Suppressor macrophage treated with lipopolysaccharide for 4 hours (primary cell): ENCODE measurements around the gene ZSCAN25.
"Not testable (repeated sequence)": the region's sequence is repeated elsewhere in the genome, so short reads cannot be mapped to it uniquely, and the experiment has no call there.

ENCODE experiments used
- DNase-seq: peaks from one replicate; pipeline ENCODE4 v3.0.0-alpha.2; 2020

ZSCAN25 gene

GRCh38 chr7:99651290-99651689 is 34.5 kb downstream of the ZSCAN25 start:
- DNase-seq = no peak

- DNase-seq = no peak
Observed at GRCh38 chr7:99652671-99653070, 35.9 kb downstream of the ZSCAN25 start.

- not testable (repeated sequence) for DNase-seq
Observed at GRCh38 chr7:99653269-99653668, 36.5 kb downstream of the ZSCAN25 start.

- DNase-seq = no peak
Observed at GRCh38 chr7:99653754-99654153, 37.0 kb downstream of the ZSCAN25 start.

GRCh38 chr7:99654626-99655025 is 37.9 kb downstream of the ZSCAN25 start:
- not testable (repeated sequence) for DNase-seq

- not testable (repeated sequence) for DNase-seq
Observed at GRCh38 chr7:99657879-99658278, 41.1 kb downstream of the ZSCAN25 start.

- peak; percentile 14 for DNase-seq
Observed at GRCh38 chr7:99665312-99666012, 48.7 kb downstream of the ZSCAN25 start.

- DNase-seq = peak; percentile 54
Observed at GRCh38 chr7:99666013-99666395, 49.3 kb downstream of the ZSCAN25 start.

GRCh38 chr7:99667179-99667578 is 50.4 kb downstream of the ZSCAN25 start:
- DNase-seq = no peak

GRCh38 chr7:99668541-99668940 is 51.8 kb downstream of the ZSCAN25 start:
- DNase-seq = no peak

- DNase-seq = peak; percentile 22
Observed at GRCh38 chr7:99669782-99670181, 53.0 kb downstream of the ZSCAN25 start.

- no peak for DNase-seq
Observed at GRCh38 chr7:99672573-99672972, 55.8 kb downstream of the ZSCAN25 start.

GRCh38 chr7:99674995-99675742 is 58.4 kb downstream of the ZSCAN25 start:
- DNase-seq = no peak

GRCh38 chr7:99677013-99677647 is 60.4 kb downstream of the ZSCAN25 start:
- DNase-seq = no peak

GRCh38 chr7:99677648-99678045 is 60.9 kb downstream of the ZSCAN25 start:
- no peak for DNase-seq

GRCh38 chr7:99679032-99679399 is 62.3 kb downstream of the ZSCAN25 start:
- peak; percentile 16 for DNase-seq

- DNase-seq = no peak
Observed at GRCh38 chr7:99679400-99680191, 62.9 kb downstream of the ZSCAN25 start, which contains the start of gene CYP3A5. TSS of gene CYP3A5 (minus strand) at chr7:99679996. CDS start at chr7:99679896, 100 bp downstream.
